Measurements from ENCODE around the gene PRUNE1. TPM values are rescaled to one million over a fixed set of nuclear protein-coding genes. Genes with fewer than 3 reads are reported as not detected.
A peak's percentile ranks its signal among the peaks of the same experiment; 100 is the strongest.

Gene PRUNE1
- total RNA-seq, 2 donors from 2014 or later, result 15.8 to 19.4 TPM

GRCh38 chr1:150969626-150970025 lies 38.6 kb upstream of the PRUNE1 start:
- no peaks in the 10 kb centered on the region for H3K9me3 ChIP-seq
- ATAC-seq, result no peak
- H3K27me3 ChIP-seq, result no peaks in the 10 kb centered on the region
- no peak for DNase-seq
- peaks cover 43% of the 10 kb centered on the region for H3K4me1 ChIP-seq
- peak overlapping the region in 2 of 4 donors; percentile 37 to 92 for H3K27ac ChIP-seq
- TF ChIP-seq POLR2A (IDR thresholded peaks at IDR 0.05) (no peak), CTCF (IDR thresholded peaks at IDR 0.05) (no peak)
- intact Hi-C loops (cut with DNase I), result no loop called here
- WGBS, 2 donors, result 70 to 76% methylated on average over 3 of the region's 3 CpGs
- no peak overlapping the region for H3K4me3 ChIP-seq
- peaks cover 12 to 35% of the 10 kb centered on the region in 2 donors for H3K36me3 ChIP-seq (replicated peaks in 1 of 2; ENCODE audit: insufficient read depth in 1 of 2, low read depth in 2 of 2)

DNA sequence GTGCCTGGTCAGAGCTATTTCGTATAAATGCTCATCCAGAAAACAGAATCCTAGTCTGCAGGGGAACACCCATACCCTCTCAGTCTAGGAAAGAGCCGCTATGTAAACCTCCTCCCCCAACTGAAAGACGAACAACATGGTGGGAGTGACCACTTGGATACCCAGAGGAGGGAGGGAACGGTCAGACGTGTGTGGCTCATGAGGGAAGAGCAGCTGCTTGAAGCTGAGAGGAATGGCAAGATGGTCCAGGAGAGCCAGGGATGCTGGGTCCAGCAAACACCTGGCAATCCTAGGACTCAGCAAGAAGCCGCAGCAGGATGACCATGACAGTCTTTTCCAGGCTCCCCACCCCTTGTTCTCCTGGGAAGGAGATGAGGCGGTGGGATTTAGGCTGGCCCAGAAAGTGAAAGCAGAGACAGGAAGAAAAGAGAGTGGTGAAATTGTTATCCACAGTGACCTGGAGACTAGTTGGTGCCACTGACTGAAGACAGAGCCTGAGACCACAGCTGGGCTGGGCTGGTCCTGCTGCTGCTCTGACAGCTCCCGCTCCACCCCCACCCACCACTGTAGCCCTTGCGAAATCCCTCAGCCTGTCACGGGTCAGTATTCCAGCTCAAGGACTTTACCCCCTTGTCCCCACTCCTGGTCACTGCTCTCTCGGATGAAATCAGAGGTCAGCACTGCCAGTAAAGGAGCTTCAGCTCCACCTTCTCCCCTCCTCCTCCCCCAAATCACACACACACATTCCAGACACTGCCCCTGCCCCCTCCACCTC lies 37.3 kb upstream of the PRUNE1 start:
- 25 to 26% methylated on average over 11 of the region's 11 CpGs for WGBS, 2 donors
- Histone ChIP-seq H3K4me3 (no peak overlapping the region), H3K36me3 (replicated peaks in 1 of 2; ENCODE audit: insufficient read depth in 1 of 2, low read depth in 2 of 2) (peaks cover 5 to 27% of the 10 kb centered on the region in 2 donors), H3K27ac (peak overlapping the region; percentile 68 to 92 (median 92)), H3K9me3 (no peaks in the 10 kb centered on the region), H3K27me3 (no peaks in the 10 kb centered on the region), H3K4me1 (peaks cover 49% of the 10 kb centered on the region)
- DNase-seq (peak; percentile 83 to 94 (median 90)), ATAC-seq (peak; percentile 75)
- intact Hi-C loops (cut with DNase I), result no loop called here
- TF ChIP-seq POLR2A (IDR thresholded peaks at IDR 0.05) (peak in 2 of 3 donors; percentile 6 to 23), CTCF (IDR thresholded peaks at IDR 0.05) (no peak)

DNA sequence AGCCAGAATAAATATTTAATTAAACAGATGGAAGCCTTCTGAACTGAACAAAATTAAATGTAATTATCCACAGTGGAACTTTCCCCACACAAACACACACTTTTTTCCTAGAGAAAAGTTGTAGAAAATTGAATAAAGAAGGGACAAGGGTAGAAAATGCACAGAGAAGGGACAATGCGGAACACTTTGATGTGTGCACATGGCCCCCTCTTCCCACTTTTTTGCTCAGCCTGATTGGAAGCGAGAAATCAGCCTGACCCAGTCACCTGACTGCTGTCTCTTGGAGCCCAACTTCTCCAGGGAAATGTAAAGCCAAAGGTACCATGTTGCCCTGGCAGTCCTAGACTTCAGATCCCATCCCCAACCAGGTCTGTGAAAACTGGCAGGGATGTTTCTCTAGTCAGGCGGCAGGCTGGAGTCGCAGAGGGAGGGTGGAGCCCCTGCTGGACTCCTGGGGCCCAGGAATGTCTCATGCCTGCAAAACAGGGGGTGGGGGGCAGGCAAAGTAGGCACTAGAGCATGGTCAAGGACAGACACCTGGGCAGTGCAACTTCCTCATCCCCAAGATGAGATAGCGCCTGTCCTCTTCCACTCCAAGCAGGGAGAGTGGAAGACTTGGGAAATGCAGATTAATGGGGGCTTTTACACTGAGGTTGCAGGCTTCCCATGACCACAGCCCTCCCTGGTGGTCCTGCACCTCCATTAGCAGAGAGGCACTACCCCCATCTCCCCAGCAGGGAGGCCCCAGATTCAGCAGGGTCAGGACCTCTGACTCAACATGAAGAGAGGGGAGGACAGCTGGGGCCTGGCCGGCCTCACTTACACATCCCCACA lies 36.4 kb upstream of the PRUNE1 start:
- Histone ChIP-seq H3K27me3 (no peaks in the 10 kb centered on the region), H3K36me3 (replicated peaks in 1 of 2; ENCODE audit: insufficient read depth in 1 of 2, low read depth in 2 of 2) (peaks cover 4 to 20% of the 10 kb centered on the region in 2 donors), H3K4me1 (peaks cover 49% of the 10 kb centered on the region), H3K9me3 (no peaks in the 10 kb centered on the region), H3K4me3 (no peak overlapping the region), H3K27ac (peak overlapping the region; percentile 68 to 92 (median 92))
- 36 to 45% methylated on average over 5 to 6 of the region's 6 CpGs for WGBS, 2 donors
- intact Hi-C loops (cut with DNase I), result no loop called here
- ATAC-seq (no peak), DNase-seq (peak in 3 of 4 donors; percentile 31 to 41 (median 39))
- TF ChIP-seq CTCF (IDR thresholded peaks at IDR 0.05) (no peak), POLR2A (IDR thresholded peaks at IDR 0.05) (peak in 1 of 3 donors; percentile 9)

GRCh38 chr1:150972417-150972940 lies 35.8 kb upstream of the PRUNE1 start:
- ATAC-seq (no peak), DNase-seq (peak; percentile 38 to 69 (median 48))
- no peak for TF ChIP-seq CTCF (IDR thresholded peaks at IDR 0.05)
- TF ChIP-seq POLR2A (IDR thresholded peaks at IDR 0.05), result no peak
- Histone ChIP-seq H3K9me3 (no peaks in the 10 kb centered on the region), H3K27ac (peak overlapping the region; percentile 68 to 92 (median 92)), H3K4me3 (no peak overlapping the region), H3K36me3 (replicated peaks in 1 of 2; ENCODE audit: insufficient read depth in 1 of 2, low read depth in 2 of 2) (peaks cover 4 to 14% of the 10 kb centered on the region in 2 donors), H3K4me1 (peaks cover 53% of the 10 kb centered on the region), H3K27me3 (no peaks in the 10 kb centered on the region)
- intact Hi-C loops (cut with DNase I), result no loop called here
- 35 to 50% methylated on average over 4 of the region's 4 CpGs for WGBS, 2 donors

All from body of pancreas (tissue), 4 donors.